Tibial artery (tissue), 4 donors: Measurements from ENCODE around the gene VSTM2B.
"Not testable (repeated sequence)": the region's sequence is repeated elsewhere in the genome, so short reads cannot be mapped to it uniquely, and the experiment has no call there.

Experiments used
- DNase-seq, 2 donors: peaks; one replicate each; pipeline ENCODE4 v3.0.0-alpha.2; 2019
- H3K27ac ChIP-seq, 2 donors: fragments of 200-600 bp; sonication (generic) in 1 of 2; 1 replicate in 1 of 2; 2 replicates in 1 of 2; pipeline ENCODE4 v1.5.1; 2018 to 2019; ENCODE audit warnings: mild to moderate bottlenecking in 1 of 2
- H3K27me3 ChIP-seq, 2 donors: fragments of 200-600 bp; sonication (generic) in 1 of 2; one replicate each; pipeline versions ENCODE4 v1.5.1 to v1.6.0; 2016 to 2019
- H3K36me3 ChIP-seq, 3 donors: fragments of 200-600 bp; sonication (generic) in 2 of 3; one replicate each; pipeline ENCODE4 v1.5.1; 2016 to 2019; ENCODE audit warnings: mild to moderate bottlenecking in 2 of 3
- H3K4me1 ChIP-seq, 4 donors: fragments of 200-600 bp; sonication (generic) in 2 of 4; 1 replicate in 3 of 4; 2 replicates in 1 of 4; pipeline ENCODE4 v1.5.1; 2016 to 2019
- H3K4me3 ChIP-seq, 2 donors: fragments of 200-600 bp; sonication (generic) in 1 of 2; 1 replicate in 1 of 2; 2 replicates in 1 of 2; pipeline ENCODE4 v1.5.1; 2018 to 2019; ENCODE audit warnings: mild to moderate bottlenecking in 2 of 2
- H3K9me3 ChIP-seq, 3 donors: fragments of 200-600 bp; sonication (generic) in 1 of 3; one replicate each; pipeline ENCODE4 v1.5.1; 2016 to 2019
- intact Hi-C: fragments of 100-400 bp; cut with DNase I; formaldehyde crosslinking; loops from one replicate; pipeline ENCODE4 v1.15.0; 2023; ENCODE audit warnings: low total_unique reads
- TF ChIP-seq, protein P1 (sequence below), 2 experiments: fragments of 200-600 bp in 1 of 2; fragments of 450-650 bp in 1 of 2; IDR thresholded peaks; one replicate each; pipeline ENCODE4 v1.5.1; 2017 to 2019; ENCODE audit warnings: antibody characterized with exemption in 2 of 2, mild to moderate bottlenecking in 1 of 2, moderate library complexity in 1 of 2

VSTM2B gene

DNA sequence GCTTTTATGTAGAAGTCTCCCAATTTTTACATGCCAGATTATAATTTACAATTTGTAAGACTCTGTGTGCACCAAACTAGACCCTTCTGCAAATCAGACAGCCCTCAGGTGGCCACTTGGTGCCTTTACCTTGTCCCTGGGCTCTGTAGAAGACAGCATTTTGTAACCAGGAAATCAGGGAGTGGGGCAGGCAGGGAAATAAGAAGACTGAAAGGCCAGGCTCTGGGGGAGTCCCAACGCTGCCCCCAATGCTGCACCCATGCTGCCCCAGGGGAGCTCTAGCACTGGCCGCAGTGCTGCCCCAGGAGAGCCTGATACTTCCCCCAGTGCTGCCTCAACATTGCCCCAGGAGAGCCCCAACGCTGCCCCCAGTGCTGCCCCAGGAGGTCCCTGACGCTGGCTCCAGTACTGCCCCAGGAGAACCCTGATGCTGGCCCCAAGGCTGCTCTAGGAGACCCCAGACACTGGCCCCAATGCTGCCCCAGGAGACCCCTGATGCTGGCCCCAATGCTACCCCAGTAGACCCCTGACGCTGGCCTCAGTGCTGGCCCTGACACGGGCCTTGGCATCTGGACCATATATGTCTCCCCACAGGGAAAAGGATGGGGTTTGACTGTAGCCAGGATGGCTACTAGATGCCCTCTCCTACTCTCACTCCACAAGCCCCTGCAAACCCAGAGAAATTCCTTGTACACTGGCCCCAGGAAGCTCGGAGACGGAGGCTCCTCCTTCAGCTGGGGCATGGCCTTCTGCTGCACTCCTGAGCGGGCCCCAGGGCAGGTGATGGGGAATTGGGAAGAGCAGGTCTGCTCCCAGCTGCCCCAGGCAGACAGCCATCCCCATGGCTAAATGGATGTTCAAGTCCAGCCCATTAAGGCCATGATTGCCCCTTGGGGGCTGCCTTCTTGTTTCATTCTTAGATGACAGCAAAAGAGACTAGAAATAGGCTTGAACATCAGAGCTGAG, 23.6 kb downstream of the VSTM2B start:
- Histone ChIP-seq H3K36me3 (no peaks in the 10 kb centered on the region), H3K27ac (no peak overlapping the region), H3K4me1 (no peaks in the 10 kb centered on the region), H3K4me3 (no peak overlapping the region), H3K27me3 (peaks cover 0 to 7% of the 10 kb centered on the region in 2 donors), H3K9me3 (peaks cover 0 to 19% (median 12%) of the 10 kb centered on the region in 3 donors)
- intact Hi-C loops, result no loop called here
- DNase-seq, result peak; percentile 7 to 44
- TF ChIP-seq, protein P1, sequence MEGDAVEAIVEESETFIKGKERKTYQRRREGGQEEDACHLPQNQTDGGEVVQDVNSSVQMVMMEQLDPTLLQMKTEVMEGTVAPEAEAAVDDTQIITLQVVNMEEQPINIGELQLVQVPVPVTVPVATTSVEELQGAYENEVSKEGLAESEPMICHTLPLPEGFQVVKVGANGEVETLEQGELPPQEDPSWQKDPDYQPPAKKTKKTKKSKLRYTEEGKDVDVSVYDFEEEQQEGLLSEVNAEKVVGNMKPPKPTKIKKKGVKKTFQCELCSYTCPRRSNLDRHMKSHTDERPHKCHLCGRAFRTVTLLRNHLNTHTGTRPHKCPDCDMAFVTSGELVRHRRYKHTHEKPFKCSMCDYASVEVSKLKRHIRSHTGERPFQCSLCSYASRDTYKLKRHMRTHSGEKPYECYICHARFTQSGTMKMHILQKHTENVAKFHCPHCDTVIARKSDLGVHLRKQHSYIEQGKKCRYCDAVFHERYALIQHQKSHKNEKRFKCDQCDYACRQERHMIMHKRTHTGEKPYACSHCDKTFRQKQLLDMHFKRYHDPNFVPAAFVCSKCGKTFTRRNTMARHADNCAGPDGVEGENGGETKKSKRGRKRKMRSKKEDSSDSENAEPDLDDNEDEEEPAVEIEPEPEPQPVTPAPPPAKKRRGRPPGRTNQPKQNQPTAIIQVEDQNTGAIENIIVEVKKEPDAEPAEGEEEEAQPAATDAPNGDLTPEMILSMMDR (IDR thresholded peaks at IDR 0.05), result no peak

DNA sequence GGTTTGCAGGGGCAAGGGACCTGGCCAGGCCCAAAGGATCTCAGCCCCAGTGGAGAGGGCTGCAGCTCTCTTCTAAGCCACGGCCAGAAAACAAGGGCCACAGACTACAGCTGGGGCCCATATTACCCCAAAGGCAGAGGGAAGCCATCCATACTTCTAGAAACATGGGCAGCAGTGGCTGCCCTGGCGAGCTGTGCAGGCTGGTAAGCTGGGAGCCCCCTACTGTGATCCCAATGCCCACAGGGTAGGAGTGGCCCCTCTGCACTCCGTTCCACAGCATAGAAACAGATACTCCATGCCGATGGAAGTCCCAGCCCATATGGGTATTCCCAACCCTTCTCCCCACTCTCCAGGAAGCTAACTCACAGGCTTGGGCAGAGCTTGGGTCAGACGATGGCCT, 25.1 kb downstream of the VSTM2B start:
- no peak overlapping the region for H3K4me3 ChIP-seq
- intact Hi-C loops, result no loop called here
- DNase-seq, result peak in 1 of 2 donors; percentile 15

GRCh38 chr19:29551774-29552173, 26.0 kb downstream of the VSTM2B start:
- peaks cover 0 to 25% (median 12%) of the 10 kb centered on the region in 3 donors for H3K9me3 ChIP-seq
- no peak overlapping the region for H3K27ac ChIP-seq
- TF ChIP-seq, protein P1 (IDR thresholded peaks at IDR 0.05), result no peak
- H3K4me3 ChIP-seq, result no peak overlapping the region
- H3K27me3 ChIP-seq, result peaks cover 0 to 7% of the 10 kb centered on the region in 2 donors
- intact Hi-C loops, result no loop called here
- H3K36me3 ChIP-seq, result no peaks in the 10 kb centered on the region
- DNase-seq, result peak in 1 of 2 donors; percentile 29
- H3K4me1 ChIP-seq, result no peaks in the 10 kb centered on the region

More for the DNA sequence above, 25.1 kb downstream of the VSTM2B start:
- Histone ChIP-seq H3K36me3 (no peaks in the 10 kb centered on the region), H3K27ac (no peak overlapping the region), H3K9me3 (peaks cover 0 to 25% (median 12%) of the 10 kb centered on the region in 3 donors), H3K4me1 (no peaks in the 10 kb centered on the region), H3K27me3 (peaks cover 0 to 7% of the 10 kb centered on the region in 2 donors)
- TF ChIP-seq, protein P1 (IDR thresholded peaks at IDR 0.05), result no peak

- Histone ChIP-seq H3K4me1 (no peaks in the 10 kb centered on the region), H3K27ac (no peak overlapping the region), H3K36me3 (no peaks in the 10 kb centered on the region), H3K27me3 (peaks cover 0 to 3% of the 10 kb centered on the region in 2 donors), H3K9me3 (peaks cover 0 to 25% (median 12%) of the 10 kb centered on the region in 3 donors), H3K4me3 (no peak overlapping the region)
- intact Hi-C loops, result no loop called here
- TF ChIP-seq, protein P1 (IDR thresholded peaks at IDR 0.05), result no peak
- DNase-seq, result peak in 1 of 2 donors; percentile 40
These were observed 26.9 kb downstream of the VSTM2B start for GRCh38 chr19:29552454-29553280.

GRCh38 chr19:29554149-29554548, 28.4 kb downstream of the VSTM2B start:
- TF ChIP-seq, protein P1 (IDR thresholded peaks at IDR 0.05), result no peak
- Histone ChIP-seq H3K9me3 (peaks cover 0 to 25% (median 21%) of the 10 kb centered on the region in 3 donors), H3K27ac (no peak overlapping the region), H3K4me1 (no peaks in the 10 kb centered on the region), H3K27me3 (peaks cover 0 to under 1% of the 10 kb centered on the region in 2 donors), H3K4me3 (no peak overlapping the region), H3K36me3 (no peaks in the 10 kb centered on the region)
- intact Hi-C loops, result no loop called here
- DNase-seq, result no peak

DNA sequence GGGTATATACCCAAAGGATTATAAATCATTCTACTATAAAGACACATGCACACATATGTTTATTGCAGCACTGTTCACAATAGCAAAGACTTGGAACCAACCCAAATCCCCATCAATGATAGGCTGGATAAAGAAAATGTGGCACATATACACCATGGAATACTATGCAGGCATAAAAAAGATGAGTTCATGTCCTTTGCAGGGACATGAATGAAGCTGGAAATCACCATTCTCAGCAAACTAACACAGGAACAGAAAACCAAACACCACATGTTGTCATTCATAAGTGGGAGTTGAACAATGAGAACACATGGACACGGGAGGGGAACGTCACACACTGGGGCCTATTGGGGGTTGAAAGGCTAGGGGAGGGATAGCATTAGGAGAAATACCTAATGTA, 33.3 kb downstream of the VSTM2B start:
- intact Hi-C loops, H3K4me3 ChIP-seq, H3K4me1 ChIP-seq, H3K27me3 ChIP-seq, H3K36me3 ChIP-seq, DNase-seq, H3K27ac ChIP-seq: not testable (repeated sequence)
- H3K9me3 ChIP-seq, result peaks cover 0 to 24% (median 19%) of the 10 kb centered on the region in 3 donors
